Measurements from ENCODE around the gene NDUFB4.

Gene NDUFB4

DNA sequence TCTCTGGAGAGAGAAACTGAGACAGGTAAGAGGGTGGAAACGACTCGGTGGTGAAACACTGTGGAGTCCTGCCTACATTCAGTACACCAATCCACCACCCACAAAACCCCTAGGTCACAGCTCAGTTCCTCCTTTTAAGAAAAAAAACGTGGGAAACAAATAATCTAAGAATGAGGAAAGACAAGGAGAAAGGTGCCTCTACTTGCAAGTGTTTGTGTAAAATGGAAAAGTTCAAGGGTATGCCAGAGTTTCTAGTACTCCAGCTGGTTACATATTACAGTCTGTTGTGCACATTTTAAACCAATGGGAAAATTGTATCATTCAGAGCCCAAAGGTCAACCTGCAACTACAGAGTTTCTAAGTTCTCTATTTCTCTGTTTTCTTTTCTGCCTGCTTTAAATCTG, 53.7 kb downstream of the NDUFB4 start:
- Histone ChIP-seq H3K27me3 (ENCODE audit: low read length) (no peaks in the 10 kb centered on the region), H4K20me1 (ENCODE audit: low read depth, low read length) (no peaks in the 10 kb centered on the region), H3K9ac (ENCODE audit: low read length) (no peak overlapping the region), H3K4me3 (ENCODE audit: insufficient read depth, low read length, poor library complexity, severe bottlenecking) (no peak overlapping the region), H3K79me2 (ENCODE audit: insufficient read depth, low read length) (no peaks in the 10 kb centered on the region), H2AFZ (ENCODE audit: low read depth, low read length, severe bottlenecking) (no peak overlapping the region), H3K9me3 (ENCODE audit: insufficient read depth, low read length) (no peaks in the 10 kb centered on the region), H3K4me2 (ENCODE audit: low read depth, low read length, poor library complexity, severe bottlenecking) (no peak overlapping the region), H3K27ac (ENCODE audit: low read depth, low read length) (no peak overlapping the region), H3F3A (ENCODE audit: insufficient read depth) (no peaks in the 10 kb centered on the region), H3K36me3 (ENCODE audit: low read length) (no peaks in the 10 kb centered on the region), H3K9me2 (replicated peaks; ENCODE audit: insufficient read depth, low read length) (no peaks in the 10 kb centered on the region)
- TF ChIP-seq, protein P1, sequence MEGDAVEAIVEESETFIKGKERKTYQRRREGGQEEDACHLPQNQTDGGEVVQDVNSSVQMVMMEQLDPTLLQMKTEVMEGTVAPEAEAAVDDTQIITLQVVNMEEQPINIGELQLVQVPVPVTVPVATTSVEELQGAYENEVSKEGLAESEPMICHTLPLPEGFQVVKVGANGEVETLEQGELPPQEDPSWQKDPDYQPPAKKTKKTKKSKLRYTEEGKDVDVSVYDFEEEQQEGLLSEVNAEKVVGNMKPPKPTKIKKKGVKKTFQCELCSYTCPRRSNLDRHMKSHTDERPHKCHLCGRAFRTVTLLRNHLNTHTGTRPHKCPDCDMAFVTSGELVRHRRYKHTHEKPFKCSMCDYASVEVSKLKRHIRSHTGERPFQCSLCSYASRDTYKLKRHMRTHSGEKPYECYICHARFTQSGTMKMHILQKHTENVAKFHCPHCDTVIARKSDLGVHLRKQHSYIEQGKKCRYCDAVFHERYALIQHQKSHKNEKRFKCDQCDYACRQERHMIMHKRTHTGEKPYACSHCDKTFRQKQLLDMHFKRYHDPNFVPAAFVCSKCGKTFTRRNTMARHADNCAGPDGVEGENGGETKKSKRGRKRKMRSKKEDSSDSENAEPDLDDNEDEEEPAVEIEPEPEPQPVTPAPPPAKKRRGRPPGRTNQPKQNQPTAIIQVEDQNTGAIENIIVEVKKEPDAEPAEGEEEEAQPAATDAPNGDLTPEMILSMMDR (IDR thresholded peaks at IDR 0.05; ENCODE audit: insufficient read depth, low read length, poor library complexity, severe bottlenecking), result no peak
- no peak for TF ChIP-seq EZH2phosphoT487 (conservative IDR thresholded peaks at IDR 0.05; ENCODE audit: low read length)

DNA sequence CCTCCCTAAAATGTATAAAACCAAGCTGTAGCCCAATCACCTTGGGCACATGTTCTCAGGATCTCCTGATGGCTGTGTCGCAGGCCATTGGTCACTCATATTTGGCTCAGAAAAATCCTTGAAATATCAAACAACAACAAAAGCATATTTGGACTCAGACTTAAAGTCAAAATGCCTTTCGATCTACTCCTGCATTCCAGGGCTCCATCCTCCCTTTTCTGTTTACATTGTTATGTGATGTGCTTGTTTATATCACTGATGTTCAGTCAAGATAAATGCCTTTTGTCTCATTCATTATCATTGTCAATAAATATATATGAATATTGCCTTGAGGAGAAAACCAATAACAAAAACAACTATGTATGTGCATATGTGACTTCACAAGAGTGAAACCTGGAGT, 54.2 kb downstream of the NDUFB4 start:
- no peaks in the 10 kb centered on the region for H3K79me2 ChIP-seq (ENCODE audit: insufficient read depth, low read length)
- H3K4me3 ChIP-seq (ENCODE audit: insufficient read depth, low read length, poor library complexity, severe bottlenecking), result no peak overlapping the region
- H3K36me3 ChIP-seq (ENCODE audit: low read length), result no peaks in the 10 kb centered on the region
- no peaks in the 10 kb centered on the region for H3K9me3 ChIP-seq (ENCODE audit: insufficient read depth, low read length)
- H3F3A ChIP-seq (ENCODE audit: insufficient read depth), result no peaks in the 10 kb centered on the region
- no peaks in the 10 kb centered on the region for H3K9me2 ChIP-seq (replicated peaks; ENCODE audit: insufficient read depth, low read length)
- TF ChIP-seq, protein P1 (IDR thresholded peaks at IDR 0.05; ENCODE audit: insufficient read depth, low read length, poor library complexity, severe bottlenecking), result no peak
- H3K27ac ChIP-seq (ENCODE audit: low read depth, low read length), result no peak overlapping the region
- no peaks in the 10 kb centered on the region for H4K20me1 ChIP-seq (ENCODE audit: low read depth, low read length)
- no peak overlapping the region for H3K9ac ChIP-seq (ENCODE audit: low read length)
- no peaks in the 10 kb centered on the region for H3K27me3 ChIP-seq (ENCODE audit: low read length)
- no peak overlapping the region for H3K4me2 ChIP-seq (ENCODE audit: low read depth, low read length, poor library complexity, severe bottlenecking)
- no peak overlapping the region for H2AFZ ChIP-seq (ENCODE audit: low read depth, low read length, severe bottlenecking)

Measured in SU-DHL-6 (cell line).